Chondrocyte (in vitro differentiated cells): ENCODE data around the gene ELF4. TPM values are rescaled to one million over a fixed set of nuclear protein-coding genes. Genes with fewer than 3 reads are reported as not detected.

Experiments used
- DNase-seq: peaks from one replicate; pipeline ENCODE4 v3.0.0; 2021; ENCODE audit warnings: mixed read lengths, low spot score
- H3K27ac Mint-ChIP-seq: one replicate; pipeline ENCODE4 v1.8.0; 2021; ENCODE audit warnings: mild to moderate bottlenecking, moderate library complexity, mixed read lengths; ENCODE audit not compliant: unreplicated experiment
- H3K27me3 Mint-ChIP-seq: 2 replicates; pipeline ENCODE4 v1.8.0; 2021; ENCODE audit warnings: low read depth, mixed read lengths
- H3K36me3 Mint-ChIP-seq: 2 replicates; pipeline ENCODE4 v1.8.0; 2021; ENCODE audit warnings: low read depth, mixed read lengths
- H3K4me1 Mint-ChIP-seq: 2 replicates; pipeline ENCODE4 v1.8.0; 2021; ENCODE audit warnings: low read depth, mild to moderate bottlenecking, mixed read lengths
- H3K4me3 Mint-ChIP-seq: one replicate; pipeline ENCODE4 v1.8.0; 2021; ENCODE audit warnings: mild to moderate bottlenecking, moderate library complexity, mixed read lengths; ENCODE audit not compliant: unreplicated experiment
- H3K9me3 Mint-ChIP-seq: 2 replicates; pipeline ENCODE4 v1.8.0; 2021; ENCODE audit warnings: low read depth, mixed read lengths
- CTCF ChIP-seq: fragments of 200-600 bp; sonication (generic); IDR thresholded peaks from 2 replicates; pipeline ENCODE4 v1.5.0; 2021; ENCODE audit warnings: antibody characterized with exemption, mild to moderate bottlenecking, moderate library complexity
- long read RNA-seq: library from polyadenylated mRNA; stranded (forward); transcript quantifications from one replicate; pipeline ENCODE4 v2.0.0, GENCODE V29; 2021
- total RNA-seq: library from RNA; stranded (reverse); gene quantifications from 3 replicates; pipeline ENCODE4 v1.2.1, GENCODE V29; 2021

ELF4 gene
- 18.1 to 25.7 TPM (median 22.2 TPM) in 3 replicates for total RNA-seq
- long read RNA-seq, full-length matches to known transcripts: 4 of 29 reads
- long read RNA-seq, partial matches to known transcripts: 0 of 29 reads
- long read RNA-seq, other reads (novel, unspliced or antisense): 25 of 29 reads

- H3K36me3 Mint-ChIP-seq: no peaks in the 10 kb centered on the region
- TF ChIP-seq CTCF: no peak
- peak within 1 kb of the TSS; percentile 90 for H3K27ac Mint-ChIP-seq
- H3K9me3 Mint-ChIP-seq: no peaks in the 10 kb centered on the region
- DNase-seq: peak; percentile 81
- H3K4me1 Mint-ChIP-seq: peaks cover 40% of the 10 kb centered on the region
- no peaks in the 10 kb centered on the region for H3K27me3 Mint-ChIP-seq
- peak within 1 kb of the TSS; percentile 84 for H3K4me3 Mint-ChIP-seq
These were observed at the start of gene ELF4 for GRCh38 chrX:130110379-130111219. TSS of gene ELF4 (minus strand) at chrX:130110497. CDS start at chrX:130081330, 29,167 bp downstream.

- no peaks in the 10 kb centered on the region for H3K9me3 Mint-ChIP-seq
- no peak overlapping the region for H3K27ac Mint-ChIP-seq
- TF ChIP-seq CTCF: no peak
- H3K36me3 Mint-ChIP-seq: no peaks in the 10 kb centered on the region
- H3K27me3 Mint-ChIP-seq: no peaks in the 10 kb centered on the region
- no peak for DNase-seq
- peaks cover 20% of the 10 kb centered on the region for H3K4me1 Mint-ChIP-seq
- no peak overlapping the region for H3K4me3 Mint-ChIP-seq
These were observed 49.5 kb upstream of the ELF4 start for GRCh38 chrX:130159776-130160175.

GRCh38 chrX:130158311-130158710 lies 48.0 kb upstream of the ELF4 start:
- no peaks in the 10 kb centered on the region for H3K9me3 Mint-ChIP-seq
- no peak overlapping the region for H3K27ac Mint-ChIP-seq
- H3K27me3 Mint-ChIP-seq: no peaks in the 10 kb centered on the region
- no peak for TF ChIP-seq CTCF
- H3K4me3 Mint-ChIP-seq: no peak overlapping the region
- DNase-seq: no peak
- H3K36me3 Mint-ChIP-seq: no peaks in the 10 kb centered on the region
- H3K4me1 Mint-ChIP-seq: peaks cover 10% of the 10 kb centered on the region

DNA sequence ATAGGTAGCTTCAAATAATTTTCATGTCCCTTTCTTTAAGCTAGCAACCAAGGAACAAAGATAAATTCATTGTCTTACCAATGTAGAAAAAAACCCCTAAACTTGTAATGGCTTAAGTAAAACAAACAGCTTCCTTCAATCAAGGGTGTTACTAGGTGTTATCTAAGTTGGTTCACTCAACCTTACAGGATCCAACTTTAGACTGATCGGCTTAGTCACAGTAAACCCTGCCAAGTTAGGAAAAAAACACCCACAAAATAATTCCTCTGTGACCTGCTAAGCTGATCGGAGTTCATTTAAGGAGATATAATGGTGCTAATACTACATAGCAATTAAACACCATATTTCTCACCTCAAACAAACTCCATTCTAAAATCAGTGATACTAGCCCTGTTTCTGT lies 45.3 kb upstream of the ELF4 start:
- Mint-ChIP-seq H3K27ac (no peak overlapping the region), H3K4me3 (no peak overlapping the region), H3K4me1 (no peaks in the 10 kb centered on the region), H3K36me3 (no peaks in the 10 kb centered on the region), H3K27me3 (no peaks in the 10 kb centered on the region), H3K9me3 (no peaks in the 10 kb centered on the region)
- DNase-seq: no peak
- no peak for TF ChIP-seq CTCF

- H3K4me1 Mint-ChIP-seq: peaks cover 5% of the 10 kb centered on the region
- TF ChIP-seq CTCF: no peak
- no peaks in the 10 kb centered on the region for H3K27me3 Mint-ChIP-seq
- H3K4me3 Mint-ChIP-seq: no peak overlapping the region
- H3K9me3 Mint-ChIP-seq: peaks cover 6% of the 10 kb centered on the region
- no peak for DNase-seq
- H3K36me3 Mint-ChIP-seq: peaks cover 8% of the 10 kb centered on the region
- no peak overlapping the region for H3K27ac Mint-ChIP-seq
These were observed 37.3 kb upstream of the ELF4 start for GRCh38 chrX:130147631-130148030.
